ENCODE results near the gene HAVCR2.
"Not testable (repeated sequence)": the region's sequence is repeated elsewhere in the genome, so short reads cannot be mapped to it uniquely, and the experiment has no call there.

Gene HAVCR2

DNA sequence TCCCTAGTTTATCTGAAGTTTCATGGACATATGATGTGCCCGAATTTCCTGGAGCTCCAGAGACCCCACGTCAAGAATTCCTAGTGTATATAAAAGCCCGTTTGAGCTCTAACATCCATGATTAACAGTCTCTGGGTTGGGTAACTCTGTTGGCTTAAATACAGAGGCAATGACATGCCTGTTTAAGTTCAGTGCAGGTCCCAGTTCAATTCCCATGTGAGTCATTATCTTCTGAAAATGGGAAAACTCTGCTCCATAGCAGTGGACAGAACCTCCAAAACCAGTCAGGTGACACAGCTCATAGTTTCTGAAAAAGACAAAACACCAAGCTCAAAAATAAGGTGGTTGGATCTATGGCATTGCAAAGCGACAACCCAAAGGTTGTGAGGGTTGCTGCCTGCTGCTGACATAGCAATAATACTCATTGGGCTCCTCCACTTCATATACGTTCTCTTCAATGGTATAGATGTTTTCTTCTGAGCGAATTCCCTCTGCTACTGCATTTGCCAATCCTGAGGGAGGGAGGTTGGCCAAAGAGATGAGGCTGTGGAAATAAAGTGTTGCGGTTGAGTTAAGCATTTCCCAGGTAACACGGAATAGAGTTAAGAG lies 22.0 kb downstream of the HAVCR2 start:
- no peak for DNase-seq

GRCh38 chr5:157085930-157086329 lies 22.9 kb downstream of the HAVCR2 start:
- no peak for DNase-seq

- no peak for DNase-seq
Measured at GRCh38 chr5:157080286-157080685, 28.6 kb downstream of the HAVCR2 start.

DNA sequence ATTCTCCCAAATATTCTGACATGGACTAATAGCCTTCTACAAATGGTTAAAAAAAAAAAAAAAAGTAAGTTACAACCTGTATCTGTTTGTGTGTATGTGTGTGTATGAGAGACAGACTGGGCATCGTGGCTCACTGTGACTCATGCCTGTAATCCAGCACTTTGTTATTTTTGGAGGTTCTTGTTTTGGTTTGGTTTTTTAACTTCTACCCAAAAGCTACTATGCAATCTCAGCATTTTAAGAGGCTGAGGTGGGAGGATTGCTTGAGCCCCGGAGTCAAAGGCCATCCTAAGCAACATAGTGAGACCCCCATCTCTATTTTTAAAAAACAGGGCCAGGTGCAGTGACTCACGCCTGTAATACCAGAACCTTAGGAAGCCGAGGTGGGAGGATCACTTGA lies 32.3 kb downstream of the HAVCR2 start:
- no peak for DNase-seq

- DNase-seq = no peak
Measured at GRCh38 chr5:157072508-157072907, 36.3 kb downstream of the HAVCR2 start.

DNA sequence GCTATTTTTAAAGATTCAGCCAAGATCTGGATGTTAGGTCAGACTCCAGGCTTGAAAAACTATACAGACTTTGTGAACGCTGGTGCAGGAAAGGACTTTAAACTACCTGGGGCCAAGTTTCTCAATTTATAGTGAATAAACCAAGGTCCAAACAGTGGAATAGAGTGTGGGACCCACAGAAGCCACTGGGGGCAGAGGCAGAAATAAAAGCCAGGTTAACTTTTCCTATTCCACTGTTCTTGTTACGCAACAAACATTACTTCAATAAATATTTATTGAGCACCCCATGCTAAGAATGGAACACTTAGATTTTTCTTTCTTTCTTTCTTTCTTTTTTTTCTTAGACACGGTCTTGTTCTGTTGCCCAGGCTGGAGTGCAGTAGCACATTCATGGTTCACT lies 38.9 kb downstream of the HAVCR2 start:
- no peak for DNase-seq

DNA sequence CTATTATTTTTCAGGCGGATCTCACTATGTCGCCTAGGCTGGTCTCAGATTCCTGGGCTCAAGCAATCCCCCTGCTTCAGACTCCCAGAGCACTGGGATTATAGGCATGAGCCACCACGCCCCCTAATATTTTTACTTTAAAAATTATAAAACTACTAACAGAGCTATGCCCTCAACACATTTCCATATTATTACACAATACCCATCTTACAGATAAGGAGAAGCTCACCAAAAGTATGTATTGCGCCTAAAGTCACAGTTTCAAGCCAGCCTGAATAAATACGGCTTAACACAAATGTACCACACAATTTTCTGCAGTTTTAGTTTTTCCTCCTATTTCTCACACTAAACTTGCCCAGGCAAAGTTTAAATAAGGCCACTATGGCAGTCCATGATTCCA lies 40.1 kb downstream of the HAVCR2 start:
- no peak for DNase-seq

DNA sequence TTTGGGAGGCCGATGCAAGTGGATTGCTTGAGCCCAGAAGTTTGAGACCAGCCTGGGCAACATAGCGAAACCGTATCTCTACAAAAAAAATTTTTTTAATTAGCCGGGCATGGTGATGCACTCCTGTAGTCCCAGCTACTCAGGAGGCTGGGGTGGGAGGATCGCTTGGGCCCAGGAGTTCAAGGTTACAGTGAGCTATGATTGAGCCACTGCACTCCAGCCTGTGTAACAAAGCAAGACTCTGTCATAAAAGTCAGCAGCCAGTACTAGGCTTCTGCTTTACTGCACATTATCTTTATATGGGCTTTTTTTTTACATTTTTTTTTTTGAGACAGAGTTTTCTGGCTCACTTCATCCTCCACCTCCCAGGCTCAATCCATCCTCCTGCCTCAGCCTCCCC lies 40.5 kb downstream of the HAVCR2 start:
- DNase-seq = no peak

DNA sequence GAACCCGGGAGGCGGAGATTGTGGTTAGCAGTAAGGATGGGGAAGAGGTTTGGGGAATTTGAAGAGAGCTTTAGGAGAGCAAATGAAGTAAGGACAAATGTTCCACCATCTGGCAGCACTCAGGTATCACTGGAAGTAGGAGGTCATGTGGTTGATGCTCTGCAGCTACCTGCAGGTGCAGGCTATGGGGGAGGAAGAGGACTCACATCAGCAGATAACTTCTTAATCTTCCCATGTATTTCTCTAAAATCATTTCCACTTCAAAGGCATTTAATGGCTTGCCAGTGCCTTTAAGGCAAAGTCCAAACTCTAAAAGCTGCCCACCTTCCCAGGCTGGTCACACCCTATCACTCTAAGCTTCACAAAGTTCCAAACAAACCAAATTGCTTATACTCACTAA lies 41.8 kb downstream of the HAVCR2 start:
- no peak for DNase-seq

GRCh38 chr5:157066080-157066479 lies 42.8 kb downstream of the HAVCR2 start:
- DNase-seq = no peak

GRCh38 chr5:157063776-157064430 lies 44.9 kb downstream of the HAVCR2 start:
- DNase-seq = no peak

DNA sequence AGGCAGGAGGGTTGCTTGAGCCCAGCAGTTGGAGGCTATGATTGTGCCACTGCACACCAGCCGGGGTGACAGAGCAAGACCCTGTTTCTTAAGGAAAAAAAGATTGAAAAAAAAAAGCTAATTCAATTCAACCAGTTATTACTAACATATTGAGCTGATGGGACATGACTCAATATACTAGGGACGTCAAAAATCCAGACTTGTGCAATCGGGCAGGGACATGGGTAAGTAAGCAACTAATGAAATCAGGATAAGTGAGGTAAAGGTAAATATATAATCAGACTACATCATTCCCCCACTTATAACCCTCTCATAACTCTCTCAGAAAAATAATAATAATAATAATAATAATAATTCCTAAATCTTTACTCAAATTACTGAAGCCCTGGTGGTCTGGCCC lies 49.0 kb downstream of the HAVCR2 start:
- DNase-seq = no peak

DNA sequence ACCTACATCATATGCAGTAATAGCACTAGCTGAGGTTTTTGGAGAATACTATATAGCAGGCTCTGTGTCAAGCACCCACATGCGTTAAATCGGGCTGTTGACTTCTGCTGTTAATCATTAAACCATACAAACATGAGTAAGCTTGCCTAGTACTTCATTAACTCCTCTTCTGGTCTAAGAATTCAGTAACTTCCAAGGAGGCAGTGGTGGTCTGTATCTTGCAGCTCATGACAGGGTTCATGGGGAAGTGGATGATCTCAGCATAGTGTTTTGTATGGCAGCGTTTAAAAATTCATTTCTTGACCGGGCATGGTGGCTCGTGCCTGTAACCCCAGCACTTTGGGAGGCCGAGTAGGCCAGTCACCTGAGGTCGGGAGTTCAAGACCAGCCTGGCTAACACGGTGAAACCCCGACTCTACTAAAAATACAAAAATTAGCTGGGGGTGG lies 49.7 kb downstream of the HAVCR2 start, which contains the start of gene HAVCR1:
HAVCR1 (minus strand) TSS at position 24 of the 447 bp plus-strand sequence. CDS start 1,173 bp downstream, outside the sequence.
- no peak for DNase-seq

DNA sequence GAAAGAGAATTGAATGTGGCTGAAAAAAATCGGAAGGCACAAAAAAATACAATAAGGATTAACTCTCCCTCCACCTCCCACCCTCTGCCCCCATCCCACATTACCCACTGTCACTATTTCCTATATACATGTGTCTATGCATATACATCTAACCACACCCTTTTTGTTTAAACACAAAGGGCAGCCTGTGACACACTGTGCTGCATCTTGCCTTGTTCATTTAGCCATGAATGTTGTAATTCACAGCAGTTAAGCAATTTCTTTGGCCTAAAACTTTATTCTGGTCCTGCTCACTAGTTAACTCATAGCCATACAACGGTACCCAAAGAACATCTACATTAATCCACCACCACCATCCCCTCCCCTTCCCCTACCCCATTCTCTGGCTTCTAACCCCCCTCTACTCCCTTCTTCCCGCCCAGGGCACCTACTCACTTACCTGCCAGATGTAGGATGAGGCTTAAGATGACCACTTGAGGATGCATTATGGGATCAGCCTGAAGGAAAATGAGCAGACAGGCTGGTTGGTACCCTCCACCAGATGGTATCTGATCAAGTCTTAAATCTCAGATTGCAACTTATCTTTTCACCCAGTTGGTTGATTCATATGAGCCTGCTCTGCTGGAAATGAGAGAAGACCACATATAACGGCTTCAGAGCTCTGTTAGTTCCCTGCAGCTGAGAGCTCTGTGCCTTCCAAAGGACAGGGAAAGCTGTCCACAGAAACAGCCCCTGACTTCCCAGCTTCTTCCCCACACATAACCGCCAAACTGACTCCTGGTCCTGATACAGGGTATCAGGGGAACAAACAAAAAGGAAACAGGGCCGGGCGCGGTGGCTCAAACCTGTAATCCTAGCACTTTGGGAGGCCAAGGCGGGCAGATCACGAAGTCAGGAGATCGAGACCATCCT lies 51.1 kb downstream of the HAVCR2 start:
- no peak for DNase-seq

GRCh38 chr5:157056848-157057247 lies 52.0 kb downstream of the HAVCR2 start:
- DNase-seq = not testable (repeated sequence)

- no peak for DNase-seq
Measured at GRCh38 chr5:157051604-157052245, 57.1 kb downstream of the HAVCR2 start.

DNA sequence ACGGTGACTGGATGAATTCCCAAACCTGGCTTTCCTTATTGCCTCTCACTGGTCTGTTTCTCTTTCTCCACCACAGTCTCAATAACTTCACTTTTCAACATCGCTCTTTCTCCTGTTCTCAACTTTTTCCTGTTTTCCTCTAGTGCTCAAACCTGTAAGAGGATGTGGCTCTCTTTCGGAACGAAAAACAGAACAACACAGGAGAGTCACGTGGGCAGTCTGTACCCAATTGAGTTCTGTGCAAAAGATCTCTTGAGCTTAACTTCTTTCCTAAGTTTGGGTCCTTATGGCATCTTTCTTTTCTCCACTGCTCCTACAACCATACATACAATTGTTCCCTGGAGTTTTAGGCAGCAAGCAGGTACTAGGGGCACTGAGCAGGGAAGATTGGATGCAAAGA lies 58.8 kb downstream of the HAVCR2 start:
- no peak for DNase-seq

GRCh38 chr5:157049605-157050004 lies 59.2 kb downstream of the HAVCR2 start:
- DNase-seq = no peak

DNA sequence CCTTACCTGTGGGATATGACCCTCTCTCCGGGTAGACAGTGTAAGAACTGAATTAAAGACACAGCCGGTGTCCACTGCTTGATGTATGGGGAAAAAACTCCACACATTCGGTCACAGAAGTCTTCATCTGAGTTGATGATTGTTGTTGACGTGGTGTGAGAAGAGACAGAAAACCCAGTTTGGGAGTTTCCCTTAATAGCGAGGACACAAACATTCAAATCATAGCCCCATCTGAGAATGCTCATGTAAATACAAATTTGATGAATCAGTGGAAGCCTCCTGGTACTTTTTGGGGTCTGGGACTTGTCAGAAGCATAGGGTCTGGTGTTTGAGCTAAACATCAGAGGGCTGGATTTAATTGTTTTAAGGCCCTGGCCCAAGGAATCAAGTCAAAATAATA lies 60.9 kb downstream of the HAVCR2 start:
- no peak for DNase-seq

GRCh38 chr5:157047016-157047415 lies 61.8 kb downstream of the HAVCR2 start:
- not testable (repeated sequence) for DNase-seq

DNA sequence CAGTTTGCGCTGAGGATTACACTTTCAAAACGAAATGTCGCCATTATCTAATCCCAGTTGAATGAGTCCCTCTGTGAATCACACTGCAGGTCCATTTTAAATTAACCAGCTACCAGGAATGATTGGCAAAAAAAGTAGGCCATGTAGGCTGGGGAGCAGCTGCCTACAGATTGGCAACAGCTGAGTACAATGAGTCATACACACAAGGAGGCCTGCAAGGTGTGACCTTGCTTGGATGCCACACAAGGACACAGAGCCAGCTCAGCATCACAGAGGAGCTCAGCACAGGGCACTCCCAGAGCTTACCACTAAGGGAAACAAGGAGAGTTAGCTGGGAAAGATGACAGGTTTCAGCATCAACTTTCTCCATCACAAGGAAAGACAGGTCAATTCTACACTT lies 62.8 kb downstream of the HAVCR2 start:
- no peak for DNase-seq

DNA sequence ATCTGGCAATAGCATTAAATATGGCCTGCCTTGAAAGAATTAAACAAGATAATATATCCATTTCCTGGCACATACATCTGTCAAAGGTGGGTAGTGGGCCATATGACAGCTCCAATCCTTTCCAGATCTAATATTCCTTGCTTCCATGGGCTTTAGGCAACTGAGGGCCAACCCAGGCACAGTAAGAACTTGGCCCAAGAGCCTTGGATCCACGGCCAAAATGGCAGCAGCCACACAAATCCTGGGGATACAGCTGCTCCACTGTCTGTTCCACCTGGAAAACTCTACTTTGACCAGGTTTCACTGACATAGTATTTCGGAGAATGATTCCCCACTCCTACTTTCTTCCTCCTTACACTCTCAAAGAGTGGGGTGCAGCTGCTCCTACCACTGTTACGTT lies 63.2 kb downstream of the HAVCR2 start:
- no peak for DNase-seq

DNA sequence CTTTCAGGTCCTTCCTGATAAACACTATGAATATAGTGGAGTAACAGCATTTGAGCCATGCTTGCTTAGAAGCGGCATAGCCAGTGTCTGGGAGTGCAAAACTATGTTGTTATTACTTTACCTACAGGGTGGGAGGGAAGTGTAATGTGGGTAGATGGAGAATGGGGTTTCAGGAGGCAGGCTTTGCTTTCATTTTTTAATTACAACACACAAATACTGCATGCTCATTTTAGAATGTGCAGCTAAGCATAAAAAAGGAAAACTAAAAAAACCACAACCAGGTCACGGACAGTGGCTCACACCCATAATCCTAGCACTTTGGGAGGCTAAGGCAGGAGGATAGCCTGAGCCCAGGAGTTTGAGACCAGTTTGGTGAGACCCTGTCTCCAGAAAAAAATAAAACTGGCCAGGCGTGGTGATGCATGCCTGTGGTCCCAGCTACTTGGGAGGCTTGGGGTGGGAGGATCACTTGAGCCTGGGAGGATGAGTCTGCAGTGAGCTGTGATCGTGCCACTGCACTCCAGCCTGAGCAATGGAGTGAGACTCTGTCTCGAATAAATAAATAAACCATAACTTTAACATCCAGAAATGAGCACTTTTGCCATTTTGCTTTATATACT lies 70.2 kb downstream of the HAVCR2 start:
- no peak for DNase-seq

Data from bone marrow (tissue), 2 donors.